ENCODE measurements around the gene ZNF644. TPM values are rescaled to one million over a fixed set of nuclear protein-coding genes. Genes with fewer than 3 reads are reported as not detected.
A peak's percentile ranks its signal among the peaks of the same experiment; 100 is the strongest.

ZNF644 gene
- total RNA-seq, 1 donor = 58.8 TPM

- no peak for TF ChIP-seq CTCF (IDR thresholded peaks at IDR 0.05; ENCODE audit: insufficient read depth, low read length)
- H3K4me3 ChIP-seq (ENCODE audit: low read depth, low read length) = no peak overlapping the region
- no peak for DNase-seq (ENCODE audit: low read depth)
These were observed 7.4 kb downstream of the ZNF644 start for GRCh38 chr1:91014475-91014874.

- no peak for DNase-seq (ENCODE audit: low read depth)
- no peak overlapping the region for H3K4me3 ChIP-seq (ENCODE audit: low read depth, low read length)
- no peak for TF ChIP-seq CTCF (IDR thresholded peaks at IDR 0.05; ENCODE audit: insufficient read depth, low read length)
These were observed 8.5 kb downstream of the ZNF644 start for GRCh38 chr1:91013302-91013701.

- no peak for TF ChIP-seq CTCF (IDR thresholded peaks at IDR 0.05; ENCODE audit: insufficient read depth, low read length)
- DNase-seq (ENCODE audit: low read depth) = no peak
- no peak overlapping the region for H3K4me3 ChIP-seq (ENCODE audit: low read depth, low read length)
These were observed 9.6 kb downstream of the ZNF644 start for GRCh38 chr1:91012196-91012595.

- peak; percentile 74 for DNase-seq (ENCODE audit: low read depth)
These were observed 10.1 kb downstream of the ZNF644 start for GRCh38 chr1:91011726-91012125.

GRCh38 chr1:91007827-91008226 is 14.0 kb downstream of the ZNF644 start:
- DNase-seq (ENCODE audit: low read depth) = no peak
- no peak overlapping the region for H3K4me3 ChIP-seq (ENCODE audit: low read depth, low read length)
- no peak for TF ChIP-seq CTCF (IDR thresholded peaks at IDR 0.05; ENCODE audit: insufficient read depth, low read length)

More at GRCh38 chr1:91011726-91012125, 10.1 kb downstream of the ZNF644 start:
- no peak overlapping the region for H3K4me3 ChIP-seq (ENCODE audit: low read depth, low read length)
- no peak for TF ChIP-seq CTCF (IDR thresholded peaks at IDR 0.05; ENCODE audit: insufficient read depth, low read length)

GRCh38 chr1:91007092-91007491 is 14.7 kb downstream of the ZNF644 start:
- DNase-seq (ENCODE audit: low read depth) = no peak
- no peak for TF ChIP-seq CTCF (IDR thresholded peaks at IDR 0.05; ENCODE audit: insufficient read depth, low read length)
- H3K4me3 ChIP-seq (ENCODE audit: low read depth, low read length) = no peak overlapping the region

All from fibroblast of the aortic adventitia (primary cell).